Left ventricle myocardium superior (tissue), 1 donor: ENCODE measurements around the gene LRRC15. TPM values are rescaled to one million over a fixed set of nuclear protein-coding genes. Genes with fewer than 3 reads are reported as not detected.
A peak's percentile ranks its signal among the peaks of the same experiment; 100 is the strongest.

ENCODE experiments used
- ATAC-seq: fragments of 200-7000 bp; cut with Tn5 transposase; one replicate; pipeline ENCODE4 v1.9.1; 2020; ENCODE audit warnings: mild to moderate bottlenecking, moderate library complexity
- DNase-seq: peaks from one replicate; pipeline ENCODE4 v3.0.0-alpha.2; 2020
- intact Hi-C: fragments of 100-400 bp; cut with micrococcal nuclease; formaldehyde crosslinking; loops from one replicate; pipeline ENCODE4 v1.11.0; 2022
- total RNA-seq: library from RNA; stranded (reverse); fragmentation: NEBNext Ultra II Directional; extraction: Animal tissue kit (Norgen Biotek cat#: 25700); gene quantifications from one replicate; pipeline ENCODE4 v1.2.1, GENCODE V29; 2021
- donor health status: DM: no; HTN: yes; CAD: no; lungs with severe emphysema.

Gene LRRC15
- total RNA-seq, 1 donor from 2014 or later, result 0.42 TPM

DNA sequence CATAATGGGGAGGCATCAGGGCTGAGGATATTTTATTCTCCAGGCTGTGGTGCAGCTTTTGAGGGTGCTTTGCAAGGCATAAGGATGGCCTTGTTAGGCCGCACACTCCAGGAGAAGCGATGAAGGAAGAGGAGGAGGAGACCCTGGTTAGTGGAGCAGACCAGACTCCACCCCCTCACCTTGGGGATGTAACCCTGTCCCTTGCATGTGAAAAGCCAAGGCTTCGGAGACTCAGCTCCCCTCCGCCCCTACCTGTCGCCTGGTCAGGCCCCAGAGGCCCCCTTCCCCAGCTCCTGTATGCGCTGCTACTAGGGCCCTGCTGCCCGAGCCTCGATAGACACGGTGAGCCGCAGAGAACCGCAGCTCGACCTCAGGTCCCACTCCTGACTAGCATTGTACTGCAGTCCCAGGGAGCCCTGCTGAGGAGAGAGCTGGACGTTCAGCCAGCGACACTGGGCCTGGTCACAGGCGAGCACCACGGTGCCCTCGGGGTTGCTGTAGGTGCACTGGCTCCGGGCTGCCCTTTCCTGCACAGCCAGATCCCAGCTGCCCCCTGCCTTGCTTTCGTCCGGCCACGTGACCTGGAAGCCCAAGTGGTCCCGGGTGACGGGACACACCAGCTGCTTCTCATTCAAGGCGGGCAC is 28.7 kb downstream of the LRRC15 start:
- DNase-seq, result no peak
- intact Hi-C loops, result no loop called here
- no peak for ATAC-seq

DNA sequence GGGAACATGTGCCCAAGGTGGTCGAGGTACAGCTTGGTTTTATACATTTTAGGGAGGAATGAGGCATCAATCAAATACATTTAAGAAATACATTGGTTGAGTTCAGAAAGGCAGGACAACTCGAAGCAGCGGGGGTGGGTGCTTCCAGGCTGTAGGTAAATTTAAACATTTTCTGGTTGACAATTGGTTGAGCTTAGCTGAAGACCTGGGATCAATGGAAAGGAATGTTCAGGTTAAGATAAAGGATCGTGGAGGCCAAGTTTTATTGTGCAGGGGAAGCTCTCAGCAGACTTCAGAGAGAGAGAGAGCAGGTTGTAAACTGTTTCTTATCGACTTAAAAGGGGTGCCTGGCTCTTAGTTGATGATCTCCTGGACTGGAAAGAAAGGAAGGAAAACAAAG is 29.7 kb downstream of the LRRC15 start:
- DNase-seq (no peak), ATAC-seq (no peak)
- intact Hi-C loops, result no loop called here

DNA sequence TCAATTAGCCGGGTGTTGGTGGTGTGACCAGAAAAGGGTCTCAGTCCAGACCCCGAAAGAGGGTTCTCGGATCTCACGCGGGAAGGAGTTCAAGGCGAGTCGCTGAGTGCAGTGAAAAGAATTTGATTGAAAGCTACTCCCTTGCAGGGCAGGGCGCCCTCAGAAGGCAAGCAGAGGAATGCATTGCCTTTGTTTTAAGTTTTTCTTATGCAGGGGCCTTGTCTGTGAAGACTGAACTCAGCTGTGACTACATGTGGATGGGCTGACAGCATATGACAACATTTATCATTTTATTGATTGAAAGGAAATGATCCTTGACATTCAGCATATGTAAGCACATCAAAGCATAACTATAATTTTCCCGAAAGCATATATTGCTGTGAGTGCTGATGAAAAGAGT is 30.2 kb downstream of the LRRC15 start:
- ATAC-seq (no peak), DNase-seq (no peak)
- intact Hi-C loops, result no loop called here

DNA sequence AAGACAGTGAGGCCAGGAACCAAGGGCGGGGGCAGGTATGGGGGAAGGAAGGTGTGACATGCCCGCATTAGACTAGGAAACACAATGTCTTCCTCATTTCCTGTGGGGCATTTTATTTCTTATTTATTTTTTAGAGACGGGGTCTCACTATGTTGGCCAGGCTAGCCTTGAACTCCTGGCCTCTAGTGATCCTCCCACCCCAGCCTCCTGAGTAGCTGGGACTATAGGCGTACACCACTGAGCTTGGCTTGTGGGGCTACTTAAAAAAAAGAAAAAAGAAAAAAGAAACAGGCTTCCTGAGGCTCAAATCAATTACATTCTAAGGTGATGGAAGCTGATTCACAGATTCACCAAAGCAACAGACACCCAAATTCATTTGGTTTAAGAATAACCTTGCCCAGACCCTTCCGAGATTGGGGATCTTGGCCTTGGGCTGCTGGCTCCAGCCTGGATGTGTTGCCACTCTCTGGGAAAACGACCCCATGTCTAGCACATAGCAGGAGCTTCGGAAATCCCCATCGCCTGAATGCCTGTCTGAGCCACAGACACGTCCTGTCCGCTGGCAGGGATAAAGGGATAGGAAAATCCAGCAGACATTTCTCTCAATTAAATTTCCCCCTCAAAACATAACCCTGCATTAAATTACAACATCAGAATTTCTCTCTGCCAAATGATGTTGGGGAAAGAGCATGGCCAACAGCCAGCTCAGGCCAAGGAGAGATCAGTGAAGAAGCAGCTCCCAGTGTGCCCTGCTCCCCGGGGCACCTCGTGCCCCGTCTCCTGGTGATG is 31.4 kb downstream of the LRRC15 start:
- intact Hi-C loops, result no loop called here
- ATAC-seq (no peak), DNase-seq (no peak)

DNA sequence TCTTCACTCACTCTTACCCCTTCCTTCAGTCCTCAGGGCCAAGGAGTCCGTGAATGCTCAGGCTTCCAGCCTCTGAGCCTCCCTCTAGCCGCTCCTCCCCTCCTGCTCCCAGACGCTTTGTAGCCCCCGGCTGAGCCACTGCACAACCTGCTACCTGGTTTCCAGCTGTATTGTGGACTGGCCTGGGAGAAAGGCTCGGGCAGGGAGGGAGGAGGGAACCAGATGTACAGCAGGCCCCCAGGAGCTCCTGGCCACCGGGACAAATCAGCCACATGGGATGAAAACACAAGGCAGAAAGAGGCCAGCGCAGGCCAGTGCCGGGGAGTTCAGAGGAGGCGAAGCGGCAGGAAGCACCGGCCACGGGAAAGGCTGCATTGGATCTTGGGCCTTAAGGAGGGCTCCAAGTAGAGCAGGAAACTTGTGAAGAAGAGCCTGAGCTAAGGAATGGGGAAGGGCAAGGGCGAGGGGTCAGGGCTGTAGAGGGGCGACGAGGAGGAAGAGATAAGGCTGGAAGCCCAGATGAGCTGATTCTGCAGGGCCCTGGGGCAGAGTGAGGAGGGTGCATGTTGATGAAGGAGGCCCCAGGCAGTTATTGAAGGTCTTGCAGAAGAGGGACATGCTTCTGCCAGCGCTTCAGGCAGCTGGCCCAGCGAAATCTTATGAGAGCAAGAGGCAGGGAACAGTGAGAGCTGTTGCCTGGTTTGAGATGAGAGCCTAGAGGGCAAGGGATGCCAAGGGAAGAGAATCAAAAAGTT is 32.8 kb downstream of the LRRC15 start:
- intact Hi-C loops, result no loop called here
- DNase-seq, result no peak
- ATAC-seq, result no peak

DNA sequence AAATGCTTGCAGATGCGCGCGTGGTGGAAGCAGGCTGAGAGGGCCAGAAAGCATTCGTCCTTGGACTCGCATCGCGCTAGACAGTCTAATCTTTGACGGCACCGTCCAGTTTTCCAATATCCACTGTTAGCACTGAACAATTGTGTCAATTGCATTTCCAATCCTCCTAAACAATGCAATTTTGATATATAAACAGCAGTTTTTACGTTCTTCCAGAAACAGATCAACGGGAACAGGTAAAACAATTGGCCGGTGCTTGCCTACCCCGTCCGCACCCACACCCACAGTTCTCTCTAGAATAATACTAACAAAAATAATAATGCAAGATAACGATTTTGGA is 35.6 kb downstream of the LRRC15 start:
- ATAC-seq (no peak), DNase-seq (no peak)
- intact Hi-C loops, result loop anchor here (5.0 kb wide), 1 partner anchor 78 kb away; no protein-coding TSS in a partner anchor

DNA sequence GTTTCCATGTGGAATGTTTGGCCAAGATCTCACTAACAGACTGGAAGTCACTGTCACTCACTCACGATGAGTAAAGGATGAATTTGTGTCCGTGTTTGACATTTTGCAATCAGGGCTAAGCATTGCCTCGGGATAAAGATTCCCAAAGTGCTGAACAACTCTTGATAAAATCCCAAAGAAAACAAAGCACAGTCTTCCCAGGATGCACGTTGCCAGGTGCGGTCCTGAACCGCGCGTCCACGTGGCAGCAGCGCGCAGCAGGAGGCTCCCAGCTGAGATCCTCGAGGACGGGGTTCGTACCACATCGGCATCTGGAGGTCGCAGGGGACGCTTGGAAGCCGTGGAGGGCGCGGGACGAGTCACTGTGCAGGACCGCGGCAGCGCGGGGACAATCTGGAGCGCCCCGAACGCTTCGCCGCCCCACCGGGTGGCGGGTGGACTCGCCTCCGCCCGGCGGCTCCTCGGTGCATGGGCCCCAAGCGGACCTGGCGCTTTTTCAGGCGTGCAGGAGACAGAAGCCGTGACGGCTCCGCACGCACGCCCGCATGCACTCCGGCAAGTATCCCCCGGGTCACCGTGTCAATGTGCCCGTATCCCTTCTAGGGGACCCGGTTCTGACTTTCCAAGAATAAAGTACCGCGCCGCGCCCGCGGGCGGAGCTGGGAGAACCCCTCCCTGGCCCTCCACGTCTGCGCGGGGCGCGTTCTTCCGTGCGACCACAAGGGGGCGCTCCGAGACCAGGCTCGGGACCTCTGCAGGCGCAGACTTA is 36.1 kb downstream of the LRRC15 start:
- ATAC-seq, result peak; percentile 90
- DNase-seq, result peak; percentile 92
- intact Hi-C loops, result loop anchor here (5.0 kb wide), 1 partner anchor 79 kb away; no protein-coding TSS in a partner anchor

DNA sequence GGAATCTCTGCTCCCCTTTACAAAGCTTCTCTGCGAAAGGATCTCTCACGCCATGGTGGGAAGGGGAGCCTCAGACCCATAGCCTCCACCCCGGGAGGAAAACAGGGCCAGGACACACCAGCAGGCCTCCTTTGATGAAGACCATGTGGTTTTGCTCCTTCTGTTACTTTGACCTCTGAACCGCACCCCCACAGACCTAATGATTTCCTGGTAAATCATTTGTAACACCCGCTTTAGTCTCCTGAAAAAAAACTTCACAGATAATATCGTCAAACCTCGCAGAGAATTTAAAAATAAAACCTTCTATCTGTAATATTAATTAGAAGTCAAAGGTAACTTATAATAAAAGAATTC is 36.7 kb downstream of the LRRC15 start:
- DNase-seq, result no peak
- intact Hi-C loops, result loop anchor here (5.0 kb wide), 1 partner anchor 79 kb away; no protein-coding TSS in a partner anchor
- no peak for ATAC-seq

DNA sequence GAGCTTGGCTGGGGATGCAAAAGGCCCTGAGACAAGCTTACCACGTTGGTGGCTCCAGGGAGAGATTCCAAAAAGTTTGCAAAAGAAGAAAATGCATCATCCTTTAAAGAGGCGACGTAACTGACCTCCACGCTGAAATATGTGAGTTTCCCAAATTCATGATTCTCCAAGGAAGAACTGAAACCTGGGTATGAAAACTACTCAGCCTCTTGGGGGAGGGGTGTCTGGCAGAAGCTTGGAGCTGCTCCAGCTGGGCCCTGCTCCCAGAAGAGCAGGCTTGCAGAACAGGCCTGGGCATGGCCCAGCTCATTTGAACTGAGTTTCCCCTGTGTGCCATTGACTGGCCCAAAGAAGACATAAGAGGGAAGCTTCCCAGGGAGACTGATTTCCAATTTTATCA is 39.0 kb downstream of the LRRC15 start:
- DNase-seq (peak; percentile 83), ATAC-seq (peak; percentile 73)

DNA sequence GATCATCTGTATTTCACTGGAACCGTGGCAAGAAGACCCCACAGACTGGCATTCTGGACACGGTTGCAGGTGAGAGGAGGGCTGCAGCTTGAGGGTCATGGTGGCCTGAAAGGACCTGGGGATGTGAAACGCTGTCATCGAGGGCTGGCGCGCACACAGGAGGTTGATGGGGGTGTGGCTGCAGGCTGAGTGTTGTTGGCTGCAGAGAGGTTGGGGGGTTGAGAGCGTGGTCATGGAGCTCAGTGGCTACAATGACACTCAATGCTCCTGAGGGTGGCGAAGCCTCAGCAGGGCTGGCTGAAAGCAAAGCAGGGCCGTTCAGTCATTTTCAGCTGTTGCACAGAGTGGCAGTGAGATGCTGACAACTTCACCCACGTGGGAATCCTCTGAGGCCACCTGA is 39.4 kb downstream of the LRRC15 start:
- intact Hi-C loops, result loop anchor here (5.0 kb wide), 1 partner anchor 82 kb away; no protein-coding TSS in a partner anchor
- ATAC-seq (peak; percentile 9), DNase-seq (no peak)

More for the DNA sequence above, 39.0 kb downstream of the LRRC15 start:
- intact Hi-C loops, result loop anchor here (5.0 kb wide), 1 partner anchor 82 kb away; no protein-coding TSS in a partner anchor

DNA sequence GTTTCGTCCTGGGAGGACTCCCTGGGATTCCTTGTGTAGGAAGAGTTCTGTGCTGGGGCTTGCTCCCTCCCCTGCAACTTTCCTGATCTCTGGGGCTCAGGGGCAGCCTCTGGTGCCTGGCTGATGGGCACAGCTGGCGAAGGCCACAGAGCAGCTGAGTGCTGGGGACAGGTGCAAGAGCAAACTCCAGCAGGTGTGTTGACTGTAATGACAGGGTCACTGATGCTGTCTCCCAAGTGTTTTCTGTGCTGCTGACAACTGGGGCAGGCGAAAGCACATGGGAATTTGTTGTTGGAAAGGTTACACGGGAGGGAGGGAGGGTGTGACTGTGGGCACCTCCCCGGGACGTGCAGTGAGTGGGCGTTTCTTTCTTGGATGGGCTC is 40.0 kb downstream of the LRRC15 start:
- ATAC-seq (peak; percentile 1), DNase-seq (no peak)
- intact Hi-C loops, result no loop called here

DNA sequence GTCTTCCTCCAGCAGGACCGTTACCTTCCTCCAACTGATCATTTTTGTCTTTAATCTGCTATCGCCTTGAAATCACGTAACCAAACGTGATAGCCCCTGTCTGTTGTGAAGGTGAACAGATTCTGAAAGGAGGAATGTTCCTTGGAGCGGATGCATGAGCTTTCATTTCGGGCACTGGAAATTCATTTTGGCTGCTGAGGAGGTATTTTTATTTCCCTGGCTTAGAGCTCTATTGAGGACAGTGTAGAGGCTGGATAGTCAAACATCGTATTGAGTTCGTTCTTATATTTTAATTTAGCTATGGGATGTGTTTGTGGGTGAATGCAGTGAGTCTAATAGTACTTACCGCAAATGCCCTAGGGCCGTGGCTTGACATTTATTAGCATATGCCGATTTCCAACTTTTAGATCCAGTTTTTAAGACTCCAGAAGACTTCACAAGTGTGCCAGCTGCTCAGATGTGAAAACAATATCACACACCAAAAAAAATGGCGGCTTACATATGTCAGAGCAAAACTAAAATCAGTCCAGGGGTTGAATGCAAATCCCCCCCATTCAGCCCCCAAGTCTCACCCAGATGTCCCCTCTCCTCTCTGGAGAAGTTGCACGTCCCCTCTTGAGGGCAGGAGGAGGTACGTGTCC is 40.5 kb downstream of the LRRC15 start:
- intact Hi-C loops, result no loop called here
- ATAC-seq, result no peak
- DNase-seq, result no peak

DNA sequence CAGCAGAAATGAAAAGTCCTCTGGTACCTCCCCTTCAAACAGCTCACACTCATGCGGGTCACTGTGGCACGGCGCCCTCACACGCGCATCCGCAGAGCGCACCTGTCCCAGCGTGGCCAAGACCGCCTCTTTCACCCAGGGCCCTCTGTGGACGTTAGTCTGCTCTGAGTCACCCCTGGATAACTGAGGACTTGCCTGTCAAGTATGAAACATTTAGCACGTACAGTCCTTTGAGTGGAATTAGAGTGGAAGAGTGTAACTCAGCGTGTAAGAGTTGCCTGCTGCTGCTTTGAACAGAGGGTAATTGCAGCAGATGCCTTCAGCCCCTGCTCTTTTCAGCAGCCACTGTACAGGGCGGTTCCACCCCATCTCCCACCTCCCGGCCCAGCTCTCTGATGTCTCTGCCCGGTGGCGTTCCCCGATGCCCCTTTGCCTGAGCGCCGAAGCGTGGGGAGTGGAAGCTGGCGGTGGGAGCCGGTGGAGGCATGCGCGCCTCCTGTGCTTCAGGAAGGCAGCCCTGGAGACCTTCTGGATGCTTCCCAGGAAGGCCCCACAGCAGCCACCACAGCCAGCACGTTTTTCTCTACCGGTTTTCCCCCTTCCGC is 41.4 kb downstream of the LRRC15 start:
- no peak for ATAC-seq
- intact Hi-C loops, result no loop called here
- DNase-seq, result no peak

DNA sequence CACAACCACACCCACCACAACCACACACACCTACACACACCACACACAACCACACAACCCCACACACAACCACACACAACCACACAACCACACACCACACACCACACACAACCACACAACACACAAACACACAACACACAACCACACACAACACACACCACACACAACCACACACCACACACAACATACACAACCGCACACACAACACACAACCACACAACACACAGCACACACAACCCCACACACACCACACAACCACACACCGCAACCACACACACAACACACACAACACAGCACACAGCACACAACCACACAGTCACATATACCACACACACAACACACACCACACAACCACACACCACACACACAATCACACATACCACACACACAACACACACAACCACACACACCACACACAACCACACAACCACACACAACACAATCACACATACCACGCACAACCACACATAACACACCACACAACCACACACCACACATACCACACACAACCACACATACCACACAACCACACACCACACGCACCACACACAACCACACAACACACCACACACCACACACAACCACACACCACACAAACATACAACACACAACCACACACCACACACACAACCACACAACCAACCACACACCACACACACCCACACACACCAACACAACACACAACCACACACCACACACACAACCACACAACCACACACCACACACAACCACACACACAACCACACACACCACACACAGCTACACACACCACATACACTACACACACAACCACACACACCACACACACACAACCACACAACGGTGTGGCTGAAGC is 42.1 kb downstream of the LRRC15 start:
- intact Hi-C loops, result no loop called here
- ATAC-seq, result no peak
- DNase-seq, result no peak

DNA sequence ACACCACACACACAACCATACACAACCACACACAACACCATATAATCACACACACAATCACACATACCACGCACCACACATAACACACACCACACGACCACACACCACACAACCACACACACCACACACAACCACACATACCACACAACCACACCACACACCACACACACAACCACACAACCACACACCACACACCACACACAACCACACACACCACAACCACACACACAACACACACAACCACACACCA is 42.6 kb downstream of the LRRC15 start:
- intact Hi-C loops, result no loop called here
- ATAC-seq (no peak), DNase-seq (no peak)

DNA sequence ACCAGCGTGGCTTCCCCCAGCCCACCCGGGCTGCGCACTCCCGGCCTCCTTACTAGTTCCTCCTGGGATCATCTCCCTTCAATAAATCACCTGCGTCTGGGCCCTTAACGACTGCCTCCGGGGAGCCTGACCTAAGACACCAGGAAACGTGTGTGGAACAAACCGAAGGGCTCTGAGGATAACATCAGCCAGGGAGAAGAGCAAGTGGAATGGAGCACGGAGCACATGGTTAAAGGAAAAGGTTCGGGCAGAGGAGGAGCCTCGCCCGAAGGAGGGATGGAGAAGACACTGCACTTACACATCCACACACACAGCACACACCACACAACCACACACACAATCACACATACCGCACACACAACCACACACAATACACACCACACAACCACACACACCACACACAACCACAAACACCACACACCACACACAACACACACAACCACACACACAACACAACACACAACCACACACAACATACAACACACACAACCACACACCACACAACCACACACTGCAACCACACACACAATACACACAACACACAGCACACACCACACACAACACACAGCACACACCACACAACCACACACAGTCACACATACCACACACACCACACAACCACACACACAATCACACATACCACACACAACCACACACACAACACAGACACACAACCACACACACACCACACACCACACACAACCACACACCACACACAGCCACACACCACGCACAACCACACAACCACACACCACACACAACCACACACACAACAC is 43.2 kb downstream of the LRRC15 start:
- intact Hi-C loops, result no loop called here
- DNase-seq (no peak), ATAC-seq (no peak)

DNA sequence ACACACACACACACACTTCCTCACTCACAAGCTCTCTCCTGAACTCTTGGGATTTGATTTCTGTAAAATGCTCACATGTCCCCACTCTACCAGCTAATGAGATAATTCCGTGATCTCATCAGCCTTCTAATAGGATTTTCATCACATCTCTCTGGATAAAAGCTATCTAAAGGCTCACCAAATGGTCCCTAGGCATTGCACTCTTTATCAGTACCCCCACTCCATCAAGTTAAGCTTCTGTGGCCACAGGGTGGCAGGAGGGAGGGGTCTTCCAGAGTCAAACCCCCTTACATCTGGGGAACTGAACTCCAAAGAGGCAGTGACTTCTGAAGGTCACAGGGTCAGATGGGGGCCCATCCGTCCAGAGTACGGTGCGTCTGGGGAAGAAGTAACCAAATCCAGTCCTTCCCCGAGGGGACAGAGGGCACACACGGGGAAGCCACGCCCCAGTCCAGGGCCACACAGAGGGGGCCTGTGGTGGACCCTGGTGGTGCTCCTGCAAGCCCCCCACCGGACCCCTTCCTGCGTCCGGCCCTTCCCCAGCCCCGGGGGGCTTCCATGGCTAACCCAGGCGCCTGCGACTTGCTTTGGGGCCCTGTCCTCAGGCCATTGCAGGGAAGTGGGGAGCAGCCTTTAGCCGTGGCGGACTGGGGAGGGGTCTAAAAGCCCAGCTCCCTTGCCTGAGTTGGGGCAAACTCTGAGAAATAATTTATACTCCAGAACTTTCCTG is 44.0 kb downstream of the LRRC15 start:
- no peak for DNase-seq
- no peak for ATAC-seq
- intact Hi-C loops, result no loop called here
